Stimulated activated naive CD8-positive, alpha-beta T cell treated with anti-CD3 and anti-CD28 coated beads, Interleukin-15, amount 100 ng/mL, for 72 hours (primary cell): ENCODE measurements around the gene LGR6.
A peak's percentile ranks its signal among the peaks of the same experiment; 100 is the strongest.
"Not testable (repeated sequence)": the region's sequence is repeated elsewhere in the genome, so short reads cannot be mapped to it uniquely, and the experiment has no call there.

Source experiments
- ATAC-seq: fragments of 150-1000 bp; cut with Tn5 transposase; 2 replicates; pipeline ENCODE4 v1.10.0; 2021; ENCODE audit warnings: mild to moderate bottlenecking, moderate library complexity
- DNase-seq, 2 donors: peaks; one replicate each; pipeline ENCODE4 v3.0.0; 2021 to 2022
- H3K27ac Mint-ChIP-seq, 2 donors: one replicate each; pipeline ENCODE4 v1.8.0; 2022; ENCODE audit warnings: mild to moderate bottlenecking in 2 of 2, mixed read lengths in 2 of 2, moderate library complexity in 2 of 2
- H3K27me3 Mint-ChIP-seq: one replicate; pipeline ENCODE4 v1.8.0; 2022; ENCODE audit warnings: mixed read lengths
- H3K4me1 Mint-ChIP-seq: one replicate; pipeline ENCODE4 v1.8.0; 2022; ENCODE audit warnings: mild to moderate bottlenecking, mixed read lengths
- H3K4me3 Mint-ChIP-seq, 2 donors: one replicate each; pipeline ENCODE4 v1.8.0; 2022; ENCODE audit warnings: mild to moderate bottlenecking in 2 of 2, mixed read lengths in 2 of 2, moderate library complexity in 1 of 2
- H3K9me3 Mint-ChIP-seq, 2 donors: one replicate each; pipeline ENCODE4 v1.8.0; 2022; ENCODE audit warnings: mixed read lengths in 2 of 2

The LGR6 gene

DNA sequence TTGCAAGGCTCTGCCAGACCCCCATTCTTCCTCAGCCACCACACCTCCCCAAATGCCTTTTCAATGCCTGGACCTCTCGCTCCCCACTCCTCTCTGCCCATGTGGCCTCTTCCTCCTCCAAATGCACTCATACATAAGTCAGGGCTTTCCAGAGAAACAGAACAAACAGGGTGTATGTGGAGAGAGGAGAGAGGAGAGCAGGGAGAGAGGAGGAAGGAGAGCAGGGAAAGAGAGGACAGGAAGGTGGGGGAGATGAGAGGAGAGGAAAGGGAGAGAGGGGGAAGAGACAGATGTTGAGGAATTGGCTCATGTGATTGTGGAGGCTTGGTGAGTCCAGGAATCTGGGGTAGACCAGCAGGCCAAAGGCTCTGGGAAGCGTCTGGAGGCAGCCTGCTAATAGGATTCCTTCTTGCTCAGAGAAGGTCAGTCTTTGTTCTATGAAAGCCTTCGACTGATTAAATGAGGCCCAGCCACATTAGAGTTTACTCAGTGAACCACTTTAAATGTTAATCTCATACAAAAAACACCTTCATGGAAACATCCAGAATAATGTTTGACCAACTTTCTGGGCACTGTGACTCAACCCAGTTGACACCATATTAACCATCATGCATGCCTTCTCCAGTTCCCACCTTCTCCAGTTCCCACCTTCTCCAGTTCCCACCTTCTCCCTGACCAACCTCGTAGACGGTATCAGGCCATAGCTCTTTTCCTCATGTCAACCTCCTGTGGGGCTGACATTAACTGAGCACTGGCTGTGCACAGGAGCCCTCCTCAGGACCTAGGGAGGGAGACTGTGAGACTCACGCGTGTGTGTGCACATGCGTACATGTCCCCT lies 11.3 kb upstream of the LGR6 start:
- no peak overlapping the region for H3K27ac Mint-ChIP-seq
- peaks cover 26% of the 10 kb centered on the region for H3K27me3 Mint-ChIP-seq
- H3K4me1 Mint-ChIP-seq = peaks cover 35% of the 10 kb centered on the region
- no peak for ATAC-seq
- no peak for DNase-seq
- no peaks in the 10 kb centered on the region for H3K9me3 Mint-ChIP-seq
- no peak overlapping the region for H3K4me3 Mint-ChIP-seq

DNA sequence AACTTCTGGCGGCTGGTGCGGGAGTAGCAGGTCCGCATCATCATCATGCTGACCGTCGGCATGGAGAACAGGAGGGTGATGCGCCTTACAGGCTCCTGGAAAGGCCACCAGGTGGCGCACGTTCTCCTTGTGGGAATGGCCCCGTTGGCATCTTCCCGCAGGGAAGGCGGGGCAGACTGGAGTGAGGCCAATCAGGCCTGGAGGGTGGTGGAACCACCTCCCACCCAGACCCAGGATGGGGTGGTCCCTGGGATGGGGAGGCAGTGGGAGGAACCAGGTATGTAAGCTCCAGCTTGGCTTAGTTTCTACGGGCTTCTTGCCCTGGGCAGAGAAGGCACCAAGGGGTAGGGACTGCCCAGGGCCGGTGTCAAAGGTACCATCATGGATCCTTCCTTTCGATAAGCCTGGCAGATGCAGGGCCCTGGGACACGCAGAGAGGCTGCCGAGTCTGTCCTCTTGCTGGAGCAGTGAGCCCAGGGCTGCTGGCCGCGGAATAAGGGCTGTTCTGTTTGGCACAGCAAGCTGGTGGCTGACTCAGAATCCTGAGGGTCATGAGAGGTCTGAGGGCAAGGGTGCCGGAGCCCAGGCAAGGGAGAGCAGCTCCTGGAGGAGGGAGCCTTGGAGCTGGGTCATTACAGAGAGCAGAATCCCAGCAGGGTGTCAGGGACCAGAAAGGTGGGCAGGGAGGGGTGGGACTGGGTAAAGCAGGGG lies 8.7 kb upstream of the LGR6 start:
- peak; percentile 68 for ATAC-seq
- H3K27ac Mint-ChIP-seq = no peak overlapping the region
- no peaks in the 10 kb centered on the region for H3K9me3 Mint-ChIP-seq
- H3K4me3 Mint-ChIP-seq = peak overlapping the region in 1 of 2 donors; percentile 21
- DNase-seq = peak; percentile 58 to 71
- peaks cover 36% of the 10 kb centered on the region for H3K27me3 Mint-ChIP-seq
- H3K4me1 Mint-ChIP-seq = peaks cover 36% of the 10 kb centered on the region

DNA sequence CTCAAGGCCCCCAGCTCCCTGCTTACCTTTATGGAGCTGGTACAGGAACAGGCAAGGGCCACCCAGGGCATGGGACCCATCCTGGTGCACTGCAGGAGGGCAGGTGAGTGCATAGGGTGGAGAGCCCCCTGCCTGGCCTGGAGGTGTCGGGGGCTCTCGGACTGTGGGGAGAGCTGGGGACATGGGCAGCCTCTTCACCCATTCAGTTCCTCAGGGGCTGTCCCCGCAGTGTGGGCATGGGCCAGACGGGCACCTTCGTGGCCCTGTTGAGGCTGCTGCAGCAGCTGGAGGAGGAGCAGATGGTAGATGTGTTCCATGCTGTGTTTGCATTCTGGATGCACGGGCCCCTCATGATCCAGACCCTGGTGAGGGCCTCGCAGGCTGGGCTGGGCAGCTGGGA lies 7.3 kb upstream of the LGR6 start:
- no peaks in the 10 kb centered on the region for H3K9me3 Mint-ChIP-seq
- H3K4me3 Mint-ChIP-seq = no peak overlapping the region
- peak overlapping the region in 1 of 2 donors; percentile 74 for H3K27ac Mint-ChIP-seq
- DNase-seq (no peak), ATAC-seq (no peak)
- peaks cover 36% of the 10 kb centered on the region for H3K27me3 Mint-ChIP-seq
- H3K4me1 Mint-ChIP-seq = peaks cover 30% of the 10 kb centered on the region

DNA sequence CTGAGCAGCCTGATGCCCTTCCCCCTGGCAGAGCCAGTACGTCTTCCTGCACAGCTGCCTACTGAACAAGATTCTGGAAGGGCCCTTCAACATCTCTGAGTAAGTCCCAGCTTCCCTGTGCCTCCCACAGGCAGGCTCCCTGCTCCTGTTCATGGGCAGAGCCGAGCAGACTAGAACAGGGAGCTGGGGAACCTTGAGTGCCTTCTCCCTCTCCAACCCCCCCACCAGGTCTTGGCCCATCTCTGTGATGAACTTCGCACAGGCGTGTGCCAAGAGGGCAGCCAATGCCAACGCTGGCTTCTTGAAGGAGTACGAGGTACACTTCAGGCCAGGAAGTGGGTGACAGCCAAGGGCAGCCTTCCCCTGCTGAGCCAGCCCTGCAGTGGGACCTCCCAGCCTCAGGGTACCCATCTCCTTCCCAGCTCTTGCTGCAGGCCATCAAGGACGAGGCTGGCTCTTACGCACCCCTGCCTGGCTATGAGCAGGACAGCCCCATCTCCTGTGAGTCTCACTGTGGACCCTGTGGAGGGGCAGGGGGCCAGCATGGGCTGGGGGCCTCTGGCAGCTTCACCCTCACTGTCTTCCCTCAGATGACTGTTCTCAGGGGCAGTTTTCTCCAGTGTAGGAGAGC lies 6.4 kb upstream of the LGR6 start:
- peaks cover 36% of the 10 kb centered on the region for H3K27me3 Mint-ChIP-seq
- peaks cover 30% of the 10 kb centered on the region for H3K4me1 Mint-ChIP-seq
- H3K9me3 Mint-ChIP-seq = no peaks in the 10 kb centered on the region
- no peak overlapping the region for H3K4me3 Mint-ChIP-seq
- H3K27ac Mint-ChIP-seq = peak overlapping the region in 1 of 2 donors; percentile 29
- ATAC-seq (no peak), DNase-seq (no peak)

DNA sequence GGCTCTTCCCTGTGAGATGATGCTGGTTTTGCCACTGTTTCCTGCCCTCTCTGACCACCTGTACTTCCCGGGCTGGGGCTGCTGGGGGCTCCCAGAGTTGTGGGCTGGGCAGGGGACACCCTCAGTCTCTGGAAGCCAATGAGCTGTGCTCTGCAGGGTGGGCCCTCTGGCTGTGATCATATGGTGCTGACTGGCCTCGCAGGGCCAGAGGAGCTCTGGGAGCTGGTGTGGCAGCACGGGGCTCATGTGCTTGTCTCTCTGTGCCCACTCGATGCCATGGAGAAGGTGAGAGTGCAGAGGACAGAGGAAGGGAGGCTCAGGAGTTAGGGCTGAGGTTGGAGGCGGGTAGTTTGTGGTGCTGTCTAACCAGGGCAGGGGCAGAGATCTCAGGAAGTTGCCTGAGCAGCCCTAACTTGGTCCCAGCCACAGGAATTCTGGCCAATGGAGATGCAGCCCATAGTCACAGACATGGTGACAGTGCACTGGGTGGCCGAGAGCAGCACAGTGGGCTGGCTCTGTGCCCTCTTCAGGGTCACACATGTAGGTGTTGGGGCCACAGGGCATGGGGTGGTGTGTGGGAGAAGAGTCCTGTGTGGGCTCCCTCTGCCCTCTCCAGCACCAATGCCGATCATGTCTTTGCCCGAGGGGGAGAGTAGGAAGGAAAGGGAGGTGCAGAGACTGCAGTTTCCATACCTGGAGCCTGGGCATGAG lies 5.7 kb upstream of the LGR6 start:
- Mint-ChIP-seq H3K27ac (no peak overlapping the region), H3K27me3 (peaks cover 43% of the 10 kb centered on the region)
- ATAC-seq = no peak

DNA sequence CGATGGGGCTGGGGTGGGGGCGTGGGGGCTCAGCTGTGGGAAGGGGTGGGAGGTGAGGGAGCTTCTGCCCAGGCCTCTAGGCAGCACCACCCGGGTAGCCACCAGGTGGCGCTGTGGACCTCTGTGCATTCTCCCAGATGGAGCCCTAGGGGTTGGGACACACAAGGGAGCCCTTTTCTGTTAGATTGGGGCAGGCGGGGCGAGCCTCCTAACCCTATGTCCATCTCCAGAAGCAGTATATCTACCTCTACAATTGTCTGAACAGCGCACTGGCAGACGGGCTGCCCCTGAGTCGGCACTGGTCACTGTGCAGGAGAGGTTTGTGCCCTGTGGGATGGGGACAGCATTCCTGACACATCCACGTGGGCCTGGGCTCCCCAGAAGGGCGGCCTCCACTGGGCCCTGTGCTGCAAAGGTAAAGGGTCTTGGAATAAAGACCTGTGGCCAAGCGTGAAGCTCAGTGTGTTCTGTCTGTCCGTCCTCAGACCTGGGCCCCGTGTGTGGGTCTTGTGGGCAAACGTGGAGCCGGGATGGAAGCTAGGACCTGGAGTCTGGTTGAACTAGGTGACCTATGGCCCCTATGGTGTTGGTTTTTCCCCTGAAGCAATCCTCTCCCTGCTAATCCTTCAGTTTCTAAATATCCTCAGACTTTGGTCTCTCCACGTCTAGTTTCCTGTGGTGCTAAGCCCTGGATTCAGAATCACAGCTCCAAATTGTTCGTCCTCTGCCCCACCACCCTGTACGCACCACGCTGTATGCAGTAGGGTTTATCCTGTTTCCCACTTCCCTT lies 4.4 kb upstream of the LGR6 start:
- DNase-seq (peak; percentile 73 to 74), ATAC-seq (peak; percentile 75)
- no peaks in the 10 kb centered on the region for H3K9me3 Mint-ChIP-seq
- no peak overlapping the region for H3K4me3 Mint-ChIP-seq
- peaks cover 25% of the 10 kb centered on the region for H3K4me1 Mint-ChIP-seq
- peaks cover 54% of the 10 kb centered on the region for H3K27me3 Mint-ChIP-seq
- no peak overlapping the region for H3K27ac Mint-ChIP-seq

More for the DNA sequence above, 5.7 kb upstream of the LGR6 start:
- no peak for DNase-seq
- Mint-ChIP-seq H3K9me3 (no peaks in the 10 kb centered on the region), H3K4me1 (peaks cover 26% of the 10 kb centered on the region), H3K4me3 (no peak overlapping the region)

DNA sequence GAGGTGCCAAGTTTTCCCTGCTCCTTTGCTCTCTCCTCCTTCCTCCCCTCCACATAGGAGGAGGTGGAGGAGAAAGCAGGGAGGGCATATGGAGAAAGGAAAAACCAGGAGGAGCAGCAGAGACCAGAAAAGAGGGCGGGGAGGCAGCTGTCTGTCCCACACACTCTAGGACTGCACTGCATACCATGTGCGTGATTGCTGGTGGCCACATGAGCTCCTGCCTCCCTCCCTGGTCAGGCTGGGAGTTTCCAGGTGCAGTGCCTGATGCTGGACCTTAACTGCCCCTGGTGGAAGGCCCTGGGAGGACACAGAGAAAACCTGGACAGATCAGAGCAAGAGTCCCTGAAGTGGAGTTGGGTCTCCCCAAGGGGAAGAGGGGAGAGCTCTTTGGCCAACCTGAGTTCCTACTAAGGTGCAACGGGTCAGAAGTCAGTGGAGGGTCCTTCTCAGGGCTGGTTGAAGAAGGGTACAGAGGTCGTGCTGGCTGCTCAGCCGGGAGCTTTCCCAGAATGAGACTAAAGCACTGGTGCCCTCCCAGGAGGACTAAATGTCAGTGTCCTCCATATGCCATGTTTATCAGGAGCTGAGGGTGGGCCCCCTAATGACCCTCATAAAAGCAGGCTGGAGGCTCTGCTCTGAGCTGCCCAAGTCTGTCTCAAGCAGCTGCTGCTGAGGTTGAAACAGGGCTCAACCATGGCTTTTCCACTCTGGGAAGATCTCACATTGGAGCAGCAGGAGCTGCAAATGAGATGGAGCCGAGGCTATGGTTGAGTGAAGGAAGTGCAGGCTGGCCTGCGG lies 3.5 kb upstream of the LGR6 start:
- H3K27ac Mint-ChIP-seq = no peak overlapping the region
- ATAC-seq (peak; percentile 11), DNase-seq (no peak)
- H3K9me3 Mint-ChIP-seq = no peaks in the 10 kb centered on the region
- H3K4me1 Mint-ChIP-seq = peaks cover 20% of the 10 kb centered on the region
- H3K27me3 Mint-ChIP-seq = peaks cover 54% of the 10 kb centered on the region
- H3K4me3 Mint-ChIP-seq = no peak overlapping the region

DNA sequence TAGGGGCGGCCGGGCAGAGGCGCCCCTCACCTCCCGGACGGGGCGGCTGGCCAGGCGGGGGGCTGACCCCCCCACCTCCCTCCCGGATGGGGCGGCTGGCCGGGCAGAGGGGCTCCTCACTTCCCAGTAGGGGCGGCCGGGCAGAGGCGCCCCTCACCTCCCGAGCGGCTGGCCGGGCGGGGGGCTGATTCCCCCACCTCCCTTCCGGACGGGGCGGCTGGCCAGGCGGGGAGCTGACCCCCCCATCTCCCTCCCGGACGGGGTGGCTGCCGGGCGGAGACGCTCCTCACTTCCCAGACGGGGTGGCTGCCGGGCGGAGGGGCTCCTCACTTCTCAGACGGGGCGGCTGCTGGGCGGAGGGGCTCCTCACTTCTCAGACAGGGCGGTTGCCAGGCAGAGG lies 2.2 kb upstream of the LGR6 start:
- peaks cover 20% of the 10 kb centered on the region for H3K4me1 Mint-ChIP-seq
- H3K4me3 Mint-ChIP-seq, H3K27ac Mint-ChIP-seq, ATAC-seq, H3K9me3 Mint-ChIP-seq, DNase-seq: not testable (repeated sequence)
- H3K27me3 Mint-ChIP-seq = peaks cover 58% of the 10 kb centered on the region

DNA sequence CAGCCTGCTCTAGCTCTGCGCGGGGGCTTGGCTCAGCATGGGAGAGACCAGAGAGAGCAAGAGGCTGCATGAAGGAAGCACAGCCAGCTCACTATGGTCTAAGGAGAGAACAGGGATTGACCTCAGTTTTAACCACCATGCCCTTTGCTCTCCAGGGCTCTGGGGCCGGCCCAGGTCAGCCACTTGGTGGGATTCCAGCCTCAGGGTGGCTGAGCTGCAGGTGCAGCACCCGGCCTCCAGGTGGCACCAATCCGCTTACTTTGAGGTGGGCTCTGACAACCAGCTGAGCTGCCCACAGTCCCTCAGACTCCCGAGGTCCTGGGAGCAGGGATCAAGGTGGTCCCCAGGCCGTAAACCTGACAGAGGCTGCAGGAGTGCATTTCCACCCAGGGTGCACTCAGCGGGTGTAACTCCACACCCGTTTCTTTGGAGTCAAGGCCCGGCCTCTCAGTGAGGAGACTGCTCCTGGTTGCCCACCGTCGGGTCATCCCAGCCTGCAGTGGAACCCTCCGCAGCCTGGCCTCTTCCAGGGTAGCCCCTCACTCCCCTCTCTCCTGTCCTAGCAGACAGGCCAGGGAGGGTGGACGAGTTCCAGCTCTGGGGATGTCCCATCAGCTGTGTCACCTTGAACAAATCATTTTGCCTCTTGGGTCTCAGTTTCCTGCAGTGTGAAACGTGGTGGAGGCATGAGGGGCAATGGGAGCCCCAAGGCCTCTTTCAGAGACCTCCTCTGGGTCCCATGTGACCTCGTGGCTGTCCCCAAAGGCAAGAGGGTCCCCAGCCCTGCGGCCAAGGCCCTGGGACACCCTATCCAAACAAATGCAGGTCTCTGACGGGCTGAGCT lies 607 bp upstream of the LGR6 start:
- DNase-seq = peak; percentile 59
- Mint-ChIP-seq H3K9me3 (no peaks in the 10 kb centered on the region), H3K4me1 (peaks cover 15% of the 10 kb centered on the region), H3K27me3 (peaks cover 48% of the 10 kb centered on the region), H3K27ac (no peak overlapping the region), H3K4me3 (peak overlapping the region in 1 of 2 donors; percentile 73)
- ATAC-seq = peak; percentile 40

DNA sequence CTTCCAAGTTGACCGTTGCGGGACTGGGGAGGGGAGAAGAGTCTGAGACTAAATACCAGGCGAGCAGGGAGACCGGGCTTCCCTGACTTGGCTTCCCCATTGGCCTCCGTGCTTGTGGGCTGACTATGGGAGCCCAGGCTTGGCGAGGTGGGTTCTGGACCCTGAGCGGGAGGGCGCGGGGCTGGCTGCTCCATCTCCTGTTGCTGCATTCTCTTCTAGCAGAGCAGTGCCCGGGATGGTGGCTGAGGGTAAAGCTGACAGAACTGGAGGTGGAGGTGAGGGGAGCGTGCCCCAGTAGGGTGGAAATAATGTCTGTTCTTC lies 689 bp downstream of the LGR6 start:
- no peak overlapping the region for H3K27ac Mint-ChIP-seq
- peaks cover 26% of the 10 kb centered on the region for H3K4me1 Mint-ChIP-seq
- no peak for DNase-seq
- no peaks in the 10 kb centered on the region for H3K9me3 Mint-ChIP-seq
- peak overlapping the region in 1 of 2 donors; percentile 29 for H3K4me3 Mint-ChIP-seq
- peaks cover 59% of the 10 kb centered on the region for H3K27me3 Mint-ChIP-seq
- no peak for ATAC-seq

DNA sequence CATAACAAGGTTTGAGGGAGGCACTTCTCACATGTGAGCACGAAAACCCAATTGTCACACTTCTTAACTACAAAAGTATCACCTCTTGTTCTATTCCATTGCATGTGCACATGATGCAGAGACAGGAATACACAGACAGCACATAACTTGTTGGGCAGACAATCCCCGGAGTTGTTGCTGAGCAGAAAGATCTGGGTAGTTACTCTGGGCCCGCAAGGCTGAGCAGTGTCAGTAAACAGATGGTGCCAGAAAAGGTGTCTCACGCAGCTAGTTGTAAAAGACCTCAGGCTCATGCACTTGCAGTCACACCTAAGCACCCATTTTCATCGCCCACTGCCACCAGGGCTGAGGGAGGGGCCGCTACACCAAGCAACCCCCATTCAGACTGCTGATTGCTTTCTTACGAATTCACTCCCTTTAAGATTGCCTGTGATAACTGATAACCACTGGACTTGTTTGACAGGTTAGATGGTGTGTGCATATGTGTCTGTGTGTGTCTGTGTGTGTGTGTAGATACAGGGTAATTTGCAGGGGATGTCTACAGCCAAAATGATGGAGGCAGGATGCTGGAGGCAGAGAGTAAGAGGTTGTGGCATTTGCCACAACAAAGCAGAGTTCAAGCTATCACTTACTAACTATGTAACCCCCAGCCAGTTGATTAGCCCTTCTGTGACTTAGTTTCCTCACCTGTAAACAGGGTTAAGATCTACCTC lies 4.2 kb downstream of the LGR6 start:
- H3K4me3 Mint-ChIP-seq = no peak overlapping the region
- no peaks in the 10 kb centered on the region for H3K9me3 Mint-ChIP-seq
- peak overlapping the region in 1 of 2 donors; percentile 77 for H3K27ac Mint-ChIP-seq
- ATAC-seq (peak; percentile 18), DNase-seq (no peak)
- H3K4me1 Mint-ChIP-seq = peaks cover 37% of the 10 kb centered on the region
- H3K27me3 Mint-ChIP-seq = peaks cover 52% of the 10 kb centered on the region

DNA sequence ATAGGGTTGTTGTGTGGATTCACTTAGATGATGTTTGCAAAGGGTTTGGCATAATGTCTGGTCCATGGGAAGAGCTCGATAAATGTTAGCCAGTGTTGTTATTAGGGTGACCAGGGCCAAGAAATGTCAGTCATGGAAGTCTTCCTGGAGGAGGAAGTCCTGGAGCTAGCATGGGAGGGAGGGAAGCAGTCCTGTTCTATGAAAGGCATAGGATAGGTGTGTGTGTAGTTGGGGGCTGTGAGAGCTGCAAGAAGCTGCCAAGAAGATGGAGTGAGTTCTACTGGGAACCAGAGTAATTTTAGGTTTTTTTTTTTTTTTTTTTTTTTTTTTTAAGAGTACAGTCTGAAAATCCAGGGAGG lies 4.7 kb downstream of the LGR6 start:
- peaks cover 34% of the 10 kb centered on the region for H3K4me1 Mint-ChIP-seq
- no peak overlapping the region for H3K4me3 Mint-ChIP-seq
- peaks cover 49% of the 10 kb centered on the region for H3K27me3 Mint-ChIP-seq
- H3K9me3 Mint-ChIP-seq = no peaks in the 10 kb centered on the region
- ATAC-seq (no peak), DNase-seq (no peak)
- H3K27ac Mint-ChIP-seq = peak overlapping the region; percentile 10 to 77
